PC-9 (cell line): ENCODE results near the gene KIAA1328. TPM values are rescaled to one million over a fixed set of nuclear protein-coding genes. Genes with fewer than 3 reads are reported as not detected.

Experiments used
- BruUV-seq: library from RNA; stranded (reverse); fragments of 400-500 nt; replicated peaks from 2 replicates; lab custom pipeline; 2021; lab: Mats Ljungman, UMichigan
- CTCF ChIA-PET: fragments of 300-600 bp; sonication (Branson Sonifier 250); formaldehyde crosslinking; loops from one replicate; lab custom pipeline; 2022; ENCODE audit warnings: antibody characterized with exemption; lab: Charles Lee
- POLR2A ChIA-PET: fragments of 300-600 bp; sonication (Branson Sonifier 250); formaldehyde crosslinking; loops from one replicate; lab custom pipeline; 2022; ENCODE audit warnings: antibody characterized with exemption; ENCODE audit not compliant: unreplicated experiment; lab: Charles Lee
- DNase-seq, 2 experiments: peaks; one replicate each; pipeline versions ENCODE4 v3.0.0 to v3.0.0-alpha.2; 2015 to 2022; ENCODE audit warnings: mixed read lengths in 1 of 2
- H2AFZ ChIP-seq: fragments of 200-600 bp; sonication (generic); 2 replicates; pipeline ENCODE4 v1.8.1; 2017; ENCODE audit warnings: antibody characterized with exemption
- H3F3A ChIP-seq: fragments of 200-600 bp; sonication (generic); 2 replicates; pipeline ENCODE4 v1.8.1; 2017; ENCODE audit warnings: antibody characterized with exemption, mild to moderate bottlenecking, low read depth; ENCODE audit not compliant: insufficient read depth
- H3K27ac ChIP-seq: fragments of 200-600 bp; sonication (generic); 2 replicates; pipeline ENCODE4 v1.6.1; 2016; ENCODE audit warnings: mixed run types
- H3K27me3 ChIP-seq: fragments of 200-600 bp; sonication (generic); 2 replicates; pipeline ENCODE4 v1.6.1; 2016; ENCODE audit warnings: low read depth, mixed run types; ENCODE audit not compliant: insufficient read depth
- H3K36me3 ChIP-seq: fragments of 200-600 bp; sonication (generic); 2 replicates; pipeline ENCODE4 v1.6.1; 2016; ENCODE audit warnings: low read depth, mixed run types
- H3K4me1 ChIP-seq: fragments of 200-600 bp; sonication (generic); replicated peaks from 2 replicates; pipeline ENCODE4 v1.6.1; 2016; ENCODE audit warnings: mixed run types; ENCODE audit not compliant: insufficient read depth
- H3K4me2 ChIP-seq: fragments of 200-600 bp; sonication (generic); 2 replicates; pipeline ENCODE4 v1.6.1; 2017; ENCODE audit warnings: mixed run types
- H3K4me3 ChIP-seq: fragments of 200-600 bp; sonication (generic); 2 replicates; pipeline ENCODE4 v1.6.1; 2016; ENCODE audit warnings: mixed run types
- H3K79me2 ChIP-seq: fragments of 200-600 bp; sonication (generic); 2 replicates; pipeline ENCODE4 v1.6.1; 2017; ENCODE audit warnings: low read depth, mixed run types
- H3K9me2 ChIP-seq: fragments of 200-600 bp; sonication (generic); 2 replicates; pipeline ENCODE4 v1.8.1; 2017; ENCODE audit warnings: mild to moderate bottlenecking; ENCODE audit not compliant: insufficient read depth
- H3K9me3 ChIP-seq: fragments of 200-600 bp; sonication (generic); 2 replicates; pipeline ENCODE4 v1.8.1; 2016; ENCODE audit warnings: low read depth; ENCODE audit not compliant: insufficient read depth
- H4K20me1 ChIP-seq: fragments of 200-600 bp; sonication (generic); 2 replicates; pipeline ENCODE4 v1.8.1; 2017; ENCODE audit not compliant: insufficient read depth
- EZH2 ChIP-seq: fragments of 200-600 bp; sonication (generic); IDR thresholded peaks from 2 replicates; pipeline ENCODE4 v1.8.0; 2017; ENCODE audit warnings: antibody characterized with exemption, low read depth
- intact Hi-C: fragments of 100-400 bp; cut with micrococcal nuclease; formaldehyde crosslinking; loops from one replicate; pipeline ENCODE4 v1.10.0; 2022; ENCODE audit not compliant: unreplicated experiment
- total RNA-seq: library from RNA; stranded (reverse); gene quantifications from 2 replicates; pipeline ENCODE4 v1.2.3, GENCODE V29; 2021
- TF ChIP-seq, protein P1 (sequence below): fragments of 200-600 bp; sonication (generic); conservative IDR thresholded peaks from 2 replicates; pipeline ENCODE4 v1.6.1; 2017; ENCODE audit warnings: mixed run types, antibody characterized with exemption, mild to moderate bottlenecking, moderate library complexity

KIAA1328 gene
- total RNA-seq, 1 experiment from 2014 or later, result 6.5 TPM

DNA sequence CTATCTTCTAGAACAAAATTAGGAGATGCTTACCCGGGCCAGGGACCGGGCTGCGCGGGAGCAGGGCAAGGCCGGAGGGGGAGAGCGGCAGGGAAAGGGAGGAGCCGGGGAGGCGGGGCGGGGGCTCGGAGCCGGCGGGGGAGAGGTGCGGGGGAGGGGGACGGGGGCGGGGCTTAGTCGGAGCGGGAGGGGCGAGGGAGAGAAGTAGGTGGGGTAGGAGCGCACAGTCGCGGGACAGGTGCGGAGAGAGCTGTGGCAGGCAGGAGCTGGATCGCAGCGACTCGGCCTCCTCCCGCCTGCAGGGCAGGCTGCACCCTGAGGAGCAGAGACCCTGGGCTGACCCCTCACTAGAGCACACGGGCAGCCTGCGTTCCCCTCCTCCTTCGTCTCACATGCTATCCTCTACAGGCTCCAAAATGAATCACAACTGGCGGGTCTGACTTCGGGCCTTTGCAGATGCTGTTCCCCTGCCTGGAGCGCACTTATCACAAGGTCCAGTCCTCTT lies 446.4 kb downstream of the KIAA1328 start:
- Histone ChIP-seq H3K4me3 (no peak overlapping the region), H3F3A (no peaks in the 10 kb centered on the region), H3K36me3 (no peaks in the 10 kb centered on the region), H3K27me3 (0 out of 2 replicates have a peak, but pooled peaks cover 8% of the 10 kb centered on the region), H3K27ac (no peak overlapping the region), H3K4me2 (no peak overlapping the region), H3K9me2 (no peaks in the 10 kb centered on the region), H3K4me1 (no peaks in the 10 kb centered on the region), H4K20me1 (no peaks in the 10 kb centered on the region), H2AFZ (no peak overlapping the region), H3K79me2 (no peaks in the 10 kb centered on the region), H3K9me3 (no peaks in the 10 kb centered on the region)
- TF ChIP-seq EZH2, result no peak
- TF ChIP-seq, protein P1, sequence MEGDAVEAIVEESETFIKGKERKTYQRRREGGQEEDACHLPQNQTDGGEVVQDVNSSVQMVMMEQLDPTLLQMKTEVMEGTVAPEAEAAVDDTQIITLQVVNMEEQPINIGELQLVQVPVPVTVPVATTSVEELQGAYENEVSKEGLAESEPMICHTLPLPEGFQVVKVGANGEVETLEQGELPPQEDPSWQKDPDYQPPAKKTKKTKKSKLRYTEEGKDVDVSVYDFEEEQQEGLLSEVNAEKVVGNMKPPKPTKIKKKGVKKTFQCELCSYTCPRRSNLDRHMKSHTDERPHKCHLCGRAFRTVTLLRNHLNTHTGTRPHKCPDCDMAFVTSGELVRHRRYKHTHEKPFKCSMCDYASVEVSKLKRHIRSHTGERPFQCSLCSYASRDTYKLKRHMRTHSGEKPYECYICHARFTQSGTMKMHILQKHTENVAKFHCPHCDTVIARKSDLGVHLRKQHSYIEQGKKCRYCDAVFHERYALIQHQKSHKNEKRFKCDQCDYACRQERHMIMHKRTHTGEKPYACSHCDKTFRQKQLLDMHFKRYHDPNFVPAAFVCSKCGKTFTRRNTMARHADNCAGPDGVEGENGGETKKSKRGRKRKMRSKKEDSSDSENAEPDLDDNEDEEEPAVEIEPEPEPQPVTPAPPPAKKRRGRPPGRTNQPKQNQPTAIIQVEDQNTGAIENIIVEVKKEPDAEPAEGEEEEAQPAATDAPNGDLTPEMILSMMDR, result no peak
- intact Hi-C loops, result no loop called here
- BruUV-seq, result no TSS peak
- ChIA-PET POLR2A (no interaction called here), CTCF (no interaction called here)
- no peak for DNase-seq

DNA sequence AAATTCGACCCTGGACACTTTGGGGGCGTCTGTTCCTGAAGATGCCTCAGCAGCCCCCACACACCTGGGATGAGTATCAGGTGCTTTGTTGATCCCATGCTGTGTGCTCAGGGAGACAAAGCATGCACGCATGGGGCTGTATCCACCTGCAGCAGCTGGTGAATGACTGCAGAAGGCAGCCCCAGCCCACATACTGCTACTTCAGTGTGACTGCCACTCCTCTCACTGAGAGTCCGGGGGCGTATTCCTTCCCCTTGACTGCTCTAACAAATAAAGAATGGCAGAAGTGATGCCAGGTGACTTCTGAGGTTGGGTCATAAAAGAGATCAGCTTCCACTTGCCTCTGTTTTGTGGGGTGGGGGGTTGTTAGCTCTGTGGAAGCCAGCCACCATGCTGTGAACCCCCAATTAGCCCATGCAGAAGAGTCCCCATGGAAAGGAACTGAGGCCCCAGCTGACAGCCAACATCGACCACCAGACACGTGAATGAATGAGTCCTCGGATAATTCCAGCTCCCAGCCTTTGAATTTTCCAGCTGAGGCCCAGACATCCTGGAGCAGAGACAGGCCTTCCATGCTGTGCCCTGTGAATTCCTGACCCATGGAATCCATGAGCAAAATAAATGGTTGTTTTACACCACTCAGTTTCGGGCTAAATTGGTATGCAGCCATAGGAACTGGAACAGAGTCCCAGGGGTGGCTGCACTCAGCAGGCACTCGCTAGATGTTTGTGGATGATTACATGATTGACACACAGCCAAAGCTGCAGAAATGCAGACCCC lies 447.4 kb downstream of the KIAA1328 start:
- H3K27me3 ChIP-seq, result peaks cover 8% of the 10 kb centered on the region; the same call in 1 of the 2 replicates
- CTCF ChIA-PET, result no interaction called here
- no peak overlapping the region for H3K27ac ChIP-seq
- no peak overlapping the region for H3K4me3 ChIP-seq
- no peaks in the 10 kb centered on the region for H3K4me1 ChIP-seq
- no peaks in the 10 kb centered on the region for H3K9me3 ChIP-seq
- no peaks in the 10 kb centered on the region for H3K9me2 ChIP-seq
- POLR2A ChIA-PET, result no interaction called here
- H4K20me1 ChIP-seq, result no peaks in the 10 kb centered on the region
- no peak for DNase-seq
- H2AFZ ChIP-seq, result no peak overlapping the region
- BruUV-seq, result no TSS peak
- intact Hi-C loops, result no loop called here
- no peak overlapping the region for H3K4me2 ChIP-seq
- H3K79me2 ChIP-seq, result no peaks in the 10 kb centered on the region
- TF ChIP-seq, protein P1, result no peak
- no peak for TF ChIP-seq EZH2
- H3F3A ChIP-seq, result no peaks in the 10 kb centered on the region
- H3K36me3 ChIP-seq, result no peaks in the 10 kb centered on the region

DNA sequence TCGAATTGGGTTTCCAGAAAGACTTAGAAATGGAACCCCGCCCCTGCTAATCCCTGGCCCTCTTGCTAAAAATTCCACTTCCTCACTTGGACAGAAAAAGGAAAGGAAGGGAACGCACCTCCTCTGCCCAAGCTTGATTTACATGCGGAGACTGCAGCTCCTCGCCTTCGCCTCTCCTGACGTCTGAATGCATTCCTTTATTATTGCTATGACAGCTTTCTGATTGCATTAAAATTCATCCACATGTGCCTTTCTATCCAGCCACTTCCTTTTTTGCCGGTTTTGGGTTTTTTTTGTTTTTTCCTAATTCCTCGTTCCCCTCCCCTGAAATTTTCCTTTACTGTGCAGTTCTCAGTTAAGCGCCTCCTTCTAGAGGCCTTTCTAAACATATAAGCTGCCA lies 448.9 kb downstream of the KIAA1328 start:
- no TSS peak for BruUV-seq
- DNase-seq, result no peak
- no peak overlapping the region for H3K4me2 ChIP-seq
- POLR2A ChIA-PET, result no interaction called here
- no peaks in the 10 kb centered on the region for H3K9me3 ChIP-seq
- CTCF ChIA-PET, result no interaction called here
- H3K9me2 ChIP-seq, result no peaks in the 10 kb centered on the region
- no peaks in the 10 kb centered on the region for H3F3A ChIP-seq
- no peak overlapping the region for H3K27ac ChIP-seq
- H3K36me3 ChIP-seq, result no peaks in the 10 kb centered on the region
- H4K20me1 ChIP-seq, result no peaks in the 10 kb centered on the region
- H3K79me2 ChIP-seq, result no peaks in the 10 kb centered on the region
- TF ChIP-seq, protein P1, result no peak
- no peak for TF ChIP-seq EZH2
- intact Hi-C loops, result no loop called here
- no peak overlapping the region for H2AFZ ChIP-seq
- H3K4me1 ChIP-seq, result no peaks in the 10 kb centered on the region
- no peak overlapping the region for H3K4me3 ChIP-seq
- peaks cover 8% of the 10 kb centered on the region; the same call in 1 of the 2 replicates for H3K27me3 ChIP-seq

Other genes starting within 250 kb of the KIAA1328 start
- 59.5 and 62.6 TPM in 2 replicates for gene TPGS2, start 125 bp upstream of the KIAA1328 start, total RNA-seq